HG03280 (cell line): ENCODE data around the gene RELL1.
A peak's percentile ranks its signal among the peaks of the same experiment; 100 is the strongest.

Source experiments
- ATAC-seq: cut with Tn5 transposase; IDR thresholded peaks from one replicate; pipeline ENCODE4 v1.9.1; 2021; ENCODE audit warnings: mild to moderate bottlenecking, moderate library complexity; ENCODE audit not compliant: unreplicated experiment

The RELL1 gene, protein sequence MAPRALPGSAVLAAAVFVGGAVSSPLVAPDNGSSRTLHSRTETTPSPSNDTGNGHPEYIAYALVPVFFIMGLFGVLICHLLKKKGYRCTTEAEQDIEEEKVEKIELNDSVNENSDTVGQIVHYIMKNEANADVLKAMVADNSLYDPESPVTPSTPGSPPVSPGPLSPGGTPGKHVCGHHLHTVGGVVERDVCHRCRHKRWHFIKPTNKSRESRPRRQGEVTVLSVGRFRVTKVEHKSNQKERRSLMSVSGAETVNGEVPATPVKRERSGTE

DNA sequence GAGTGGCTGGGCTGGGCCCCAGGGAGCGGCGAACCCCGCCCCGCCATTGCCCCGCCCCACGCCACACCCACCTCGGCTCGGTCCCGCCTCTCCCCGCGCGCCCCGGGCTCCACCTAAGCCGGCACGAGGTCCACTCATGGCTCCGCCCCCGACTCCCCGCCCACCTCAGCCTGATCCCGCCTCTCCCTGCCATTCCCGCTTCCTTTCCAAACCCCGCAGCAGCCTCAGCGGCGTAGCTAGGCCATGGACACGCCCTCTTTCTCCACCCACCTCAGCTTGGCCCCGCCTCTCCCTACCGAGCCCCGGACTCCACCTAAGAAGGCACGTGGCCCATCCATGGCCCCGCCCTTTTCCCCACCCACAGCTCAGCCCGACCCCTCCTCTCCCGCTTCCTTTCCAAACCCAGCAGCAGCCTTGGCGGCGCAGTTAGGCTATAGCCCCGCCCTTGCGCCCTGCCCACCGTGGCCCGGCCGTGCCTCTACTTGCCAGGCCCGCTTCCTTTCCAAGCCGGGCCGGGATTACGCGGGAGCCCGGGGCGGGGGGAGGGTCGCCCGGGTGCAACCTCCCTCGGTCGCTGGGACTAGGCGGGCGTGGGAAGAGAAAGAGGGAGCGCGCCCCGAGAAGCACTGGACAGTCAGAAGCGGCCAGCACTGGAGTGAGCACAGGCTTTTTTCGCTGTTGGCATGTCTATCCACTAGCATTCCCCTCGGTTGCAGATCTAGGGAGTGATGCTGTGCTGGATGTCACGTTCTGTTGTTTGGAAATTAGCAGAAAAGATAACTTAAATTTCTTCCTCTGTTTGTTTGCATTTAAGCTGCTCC is at the start of gene RELL1:
RELL1 (minus strand) TSS at position 4 of the 821 bp plus-strand sequence. CDS start 89 bp downstream, outside the sequence.
- ATAC-seq, result peak; percentile 84

DNA sequence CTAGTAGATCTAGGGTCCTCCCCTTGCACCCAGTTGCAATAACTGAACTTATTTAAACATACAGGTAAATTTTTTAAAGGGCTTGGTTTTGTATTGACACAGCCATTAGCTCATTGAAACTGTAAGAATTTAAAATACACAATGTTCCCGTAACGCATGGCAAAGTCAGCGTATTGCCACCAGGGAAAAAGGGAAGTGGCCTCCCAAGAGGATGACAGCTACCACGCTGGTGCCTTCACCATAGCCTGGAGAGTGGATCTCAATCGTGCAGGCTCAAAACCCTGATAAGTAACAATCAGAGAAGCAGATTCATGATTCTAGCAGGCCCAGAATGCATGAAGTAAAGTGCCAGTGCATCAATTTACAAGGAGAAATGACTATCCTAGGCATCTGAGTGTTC is 49.4 kb upstream of the RELL1 start:
- no peak for ATAC-seq

DNA sequence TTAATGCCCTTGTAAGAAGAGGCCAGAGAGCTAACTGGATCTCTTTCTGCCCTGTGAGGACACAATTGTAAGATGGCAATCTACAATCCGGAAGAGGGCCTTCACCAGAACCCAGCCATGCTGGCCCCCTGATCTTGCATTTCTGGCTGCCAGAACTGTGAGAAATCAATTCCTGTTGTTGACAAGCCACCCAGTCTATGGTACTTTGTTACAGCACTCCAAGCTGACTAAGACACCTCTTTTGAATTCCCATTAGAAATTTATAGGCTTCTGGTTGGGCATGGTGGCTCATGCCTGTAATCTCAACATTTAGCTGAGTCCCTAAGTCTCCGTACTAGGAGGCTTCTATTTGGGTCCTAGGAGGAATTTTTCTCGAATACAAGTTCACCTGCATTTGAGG is 48.8 kb upstream of the RELL1 start:
- no peak for ATAC-seq

DNA sequence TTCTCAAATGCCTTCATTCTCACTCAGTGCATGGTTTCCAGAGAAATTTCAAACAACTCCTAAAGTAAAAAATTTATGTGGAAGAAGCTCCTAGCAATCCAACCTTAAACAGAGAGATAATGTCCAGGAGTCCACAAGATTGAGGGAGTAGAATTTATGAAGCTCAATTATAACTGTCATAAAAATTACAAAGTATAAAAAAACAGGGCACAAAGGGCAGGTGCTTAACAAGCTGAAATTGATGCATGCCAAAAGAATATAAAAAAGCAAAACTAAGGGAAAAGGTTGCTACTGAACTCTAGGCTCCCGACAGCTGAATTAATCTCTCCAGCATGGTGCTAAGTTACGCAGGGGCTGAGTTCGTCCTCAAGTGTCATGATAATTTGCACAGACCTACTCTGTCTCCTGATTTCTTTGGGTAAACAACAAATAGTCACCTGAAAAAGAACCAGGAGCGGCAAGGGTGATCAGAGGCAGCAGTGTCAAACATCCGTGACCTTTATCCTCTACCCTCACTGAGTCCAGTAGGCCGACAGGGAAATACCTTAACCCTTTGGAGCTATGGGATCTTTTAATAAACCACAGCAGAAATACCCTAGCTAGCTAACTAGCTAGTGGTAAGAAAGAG is 47.2 kb upstream of the RELL1 start:
- no peak for ATAC-seq

DNA sequence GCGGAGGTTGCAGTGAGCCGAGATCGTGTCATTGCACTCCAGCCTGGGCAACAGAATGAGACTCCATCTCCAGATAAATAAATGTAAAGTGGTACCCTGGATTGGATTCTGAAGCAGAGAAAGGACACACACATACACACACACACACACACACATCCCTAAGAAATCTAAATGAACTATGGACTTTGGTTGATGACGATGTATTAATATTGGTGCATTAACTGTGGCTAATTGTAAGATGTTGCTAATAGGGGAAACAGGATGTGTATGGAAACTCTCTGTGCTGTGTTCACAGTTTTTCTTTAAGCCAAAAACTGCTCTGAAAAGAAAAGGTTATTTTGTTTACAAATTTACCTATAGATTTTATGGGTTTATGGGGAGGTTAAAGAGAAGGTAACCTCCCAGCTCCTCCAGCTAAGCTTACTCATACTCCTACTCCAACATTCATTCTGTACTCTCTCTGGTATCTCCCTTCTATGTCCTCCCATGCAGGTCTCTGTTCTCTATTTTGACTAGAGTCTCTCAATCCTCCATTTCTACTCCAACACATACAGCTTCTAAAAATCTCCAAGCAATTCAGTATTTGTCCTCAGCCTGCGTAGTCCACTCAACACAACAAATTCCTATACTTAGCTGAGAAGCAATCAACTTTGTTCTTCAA is 46.5 kb upstream of the RELL1 start:
- ATAC-seq, result no peak

DNA sequence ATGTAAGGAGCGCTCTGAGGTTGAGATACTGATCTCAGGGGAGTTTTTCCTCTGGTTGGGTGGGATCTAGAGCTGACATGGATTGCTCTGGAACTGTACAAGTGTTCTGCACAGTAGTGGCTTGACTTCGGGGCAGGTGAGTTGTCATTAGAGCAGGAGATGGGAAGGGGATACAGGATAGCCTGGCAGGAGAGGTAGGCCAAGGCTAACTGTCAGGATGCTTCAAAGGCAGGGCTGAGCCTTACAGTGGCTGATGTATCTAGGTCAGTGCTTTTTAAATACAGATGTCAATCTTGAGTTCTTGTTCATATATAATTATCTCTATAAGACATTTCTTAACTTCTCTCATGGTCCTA is 43.5 kb upstream of the RELL1 start:
- no peak for ATAC-seq

DNA sequence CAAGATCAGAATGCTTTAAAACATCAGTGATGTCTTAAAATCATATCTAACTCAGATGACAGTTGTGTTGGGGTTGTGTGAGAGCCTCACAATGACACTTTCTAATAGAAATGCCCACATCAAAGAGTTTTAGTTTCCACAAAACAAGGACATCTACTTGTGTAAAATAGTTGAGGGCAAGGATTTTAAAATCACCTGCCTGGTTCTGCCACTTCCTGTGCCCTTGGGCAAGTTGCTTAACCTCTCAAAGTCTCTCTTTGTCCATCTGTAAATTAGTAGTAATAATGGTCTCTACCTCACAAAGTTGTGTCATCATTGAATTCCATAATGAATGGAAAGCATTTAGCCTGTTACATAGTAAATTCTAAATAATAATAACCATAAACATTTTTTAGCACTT is 41.9 kb upstream of the RELL1 start:
- ATAC-seq, result no peak

DNA sequence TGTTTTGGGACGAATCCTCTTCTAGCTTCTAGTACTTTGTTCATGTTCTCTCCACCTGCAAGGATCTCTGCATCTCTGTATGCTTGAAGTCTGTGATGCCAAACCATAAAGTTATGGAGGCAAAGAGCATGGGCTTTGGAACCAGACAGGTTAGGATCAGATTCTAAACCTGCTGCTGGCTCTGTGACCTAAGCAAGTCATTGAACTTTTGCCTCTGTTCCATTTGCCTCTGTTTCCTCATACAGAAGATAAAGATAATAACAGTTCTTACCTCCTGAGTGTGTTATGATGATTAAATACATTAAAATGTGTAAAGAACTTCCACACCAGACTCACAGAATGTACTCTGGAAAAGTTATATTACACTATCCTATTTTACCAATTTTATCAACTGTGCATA is 41.5 kb upstream of the RELL1 start:
- no peak for ATAC-seq

DNA sequence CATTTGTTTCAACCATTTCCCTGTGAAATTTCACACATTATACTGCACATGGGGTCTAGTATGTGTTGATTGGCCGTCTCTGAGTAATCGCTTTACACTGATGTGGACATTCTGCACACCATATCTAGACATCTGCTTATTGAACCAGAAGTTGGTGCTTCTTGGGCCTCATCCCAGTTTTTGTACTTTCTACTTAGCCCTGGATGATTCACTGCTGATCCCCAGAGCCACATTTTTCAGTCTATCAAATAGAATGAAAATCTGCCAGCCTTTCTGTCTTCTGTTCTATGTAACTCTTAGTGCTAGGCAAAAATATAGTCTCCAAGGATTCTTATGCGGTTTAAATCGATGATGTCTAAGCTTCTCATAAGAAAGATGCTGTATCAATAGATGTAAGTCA is 40.5 kb upstream of the RELL1 start:
- ATAC-seq, result no peak

DNA sequence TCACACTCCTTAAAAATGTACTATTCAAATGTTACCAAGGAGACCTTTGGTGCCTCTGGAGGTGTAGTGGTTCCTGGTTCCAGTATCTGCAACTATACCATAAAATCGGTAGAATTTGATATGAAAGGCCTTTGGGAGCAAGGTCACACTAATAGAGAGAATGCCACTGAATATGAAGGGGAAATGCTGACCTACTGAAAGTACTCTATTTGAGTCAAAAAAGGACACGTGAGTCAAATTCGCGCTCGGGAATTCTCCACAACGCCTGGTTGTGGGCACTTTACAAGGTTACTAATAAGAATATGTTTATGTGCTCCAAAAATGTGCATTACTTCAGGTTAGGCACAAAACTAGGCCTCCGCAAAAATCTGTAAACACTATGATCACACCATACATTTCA is 39.5 kb upstream of the RELL1 start:
- ATAC-seq, result no peak

DNA sequence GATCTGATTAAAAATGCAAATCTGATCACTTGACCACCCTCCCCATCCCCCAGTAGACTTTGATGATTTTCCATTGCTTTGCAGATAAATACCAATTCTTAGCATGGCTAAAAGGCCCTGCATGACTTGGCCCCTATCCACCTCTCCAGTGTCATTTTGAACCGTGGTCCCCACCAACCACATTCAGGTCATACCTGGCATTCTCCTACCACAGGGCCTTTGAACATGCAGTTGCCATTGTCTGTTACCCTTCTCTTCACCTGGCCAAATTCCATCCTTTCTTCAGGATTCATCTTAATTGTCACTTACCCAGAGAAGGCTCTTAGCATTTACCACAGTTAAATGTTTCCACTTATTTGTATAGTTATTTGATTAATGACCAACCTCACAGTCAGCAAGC is 36.9 kb upstream of the RELL1 start:
- ATAC-seq, result no peak

DNA sequence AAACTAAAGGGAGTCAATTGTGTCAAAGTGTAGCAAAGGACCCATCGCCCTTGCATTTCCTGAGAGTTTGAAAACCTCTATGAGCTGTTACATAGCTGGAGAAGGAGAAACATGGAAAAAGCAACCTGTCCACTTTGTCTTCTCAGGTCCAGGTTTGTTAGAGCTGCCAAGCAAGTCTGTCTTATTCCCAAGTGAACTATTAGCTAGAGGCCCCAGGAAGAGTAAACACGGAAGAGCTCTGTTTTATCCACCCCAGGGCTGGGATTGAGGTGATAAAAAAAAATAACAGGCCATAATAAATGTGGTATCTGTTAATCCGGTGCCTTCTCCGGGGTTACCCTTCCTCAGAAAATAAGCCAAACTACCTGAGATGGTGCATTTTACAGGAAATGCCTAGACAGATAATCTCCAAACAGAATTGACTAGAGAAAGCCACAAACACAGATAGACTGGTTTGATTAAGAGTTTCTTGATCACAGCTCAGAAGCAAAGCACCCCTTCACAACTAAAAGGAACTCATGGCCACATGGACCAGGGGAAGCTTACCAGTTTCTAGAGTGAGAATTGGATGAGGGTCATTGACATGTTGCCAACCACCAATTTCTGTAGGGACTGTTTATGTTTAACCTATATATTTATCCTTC is 35.9 kb upstream of the RELL1 start:
- ATAC-seq, result no peak

DNA sequence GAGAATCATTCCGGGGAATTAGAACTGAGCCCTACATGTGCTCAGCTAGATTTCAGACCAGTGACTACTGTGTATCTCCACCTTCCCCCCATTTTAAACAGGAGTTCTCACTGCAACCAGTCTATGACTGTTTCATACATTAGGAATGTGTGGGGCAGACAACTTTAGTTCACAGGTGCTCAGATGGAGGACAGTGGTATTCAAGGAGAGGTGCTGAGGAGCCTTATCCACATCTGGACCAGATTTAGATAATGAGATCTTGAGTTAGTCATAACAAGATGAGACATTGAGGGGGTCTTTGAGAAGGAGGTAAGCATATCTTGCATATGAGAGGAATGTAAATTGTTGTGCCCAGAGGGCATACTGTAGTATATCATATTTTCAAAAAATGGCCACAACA is 32.8 kb upstream of the RELL1 start:
- ATAC-seq, result no peak

DNA sequence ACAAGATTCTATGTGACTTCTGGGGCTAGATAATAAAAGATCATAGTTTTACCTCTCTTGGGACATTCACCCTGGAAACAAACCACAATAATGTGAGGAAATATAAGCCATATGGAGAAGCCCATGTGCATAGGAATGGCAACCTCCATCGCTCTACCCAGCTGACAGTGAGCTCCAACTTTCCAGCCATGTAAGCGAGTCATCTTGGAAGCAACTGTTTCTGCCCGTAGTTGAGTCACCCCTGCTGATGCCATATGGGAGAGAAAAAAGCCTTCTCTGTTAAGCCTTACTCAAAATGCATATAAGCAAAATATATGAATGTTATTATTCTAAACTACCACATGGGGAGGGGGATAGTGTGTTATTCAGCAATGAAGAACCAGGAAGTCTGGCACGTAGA is 31.4 kb upstream of the RELL1 start:
- ATAC-seq, result no peak

DNA sequence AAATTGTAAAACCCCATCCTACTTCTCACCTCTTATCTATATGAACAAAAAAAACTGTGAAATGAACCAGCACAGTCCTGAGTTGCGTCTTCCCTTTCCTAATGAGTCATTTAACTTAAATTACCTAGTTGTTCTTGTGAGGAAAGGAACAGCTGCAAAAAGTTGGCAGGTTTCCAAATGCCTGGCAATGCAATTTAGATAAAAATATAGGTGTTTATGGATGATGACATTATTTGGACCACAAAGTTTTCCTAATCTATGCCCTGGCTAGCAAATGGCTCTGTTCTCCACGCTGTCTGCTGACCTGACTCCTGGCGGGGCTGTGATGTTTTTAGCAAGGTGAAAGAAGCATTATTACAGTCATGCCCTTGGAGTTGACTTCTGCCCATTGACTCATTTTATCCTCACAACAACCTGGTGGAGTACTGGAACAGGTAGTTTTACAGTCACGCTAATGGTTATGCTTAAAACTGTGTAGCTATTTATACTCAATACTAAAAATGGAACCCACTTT is 29.8 kb upstream of the RELL1 start:
- peak; percentile 67 for ATAC-seq

DNA sequence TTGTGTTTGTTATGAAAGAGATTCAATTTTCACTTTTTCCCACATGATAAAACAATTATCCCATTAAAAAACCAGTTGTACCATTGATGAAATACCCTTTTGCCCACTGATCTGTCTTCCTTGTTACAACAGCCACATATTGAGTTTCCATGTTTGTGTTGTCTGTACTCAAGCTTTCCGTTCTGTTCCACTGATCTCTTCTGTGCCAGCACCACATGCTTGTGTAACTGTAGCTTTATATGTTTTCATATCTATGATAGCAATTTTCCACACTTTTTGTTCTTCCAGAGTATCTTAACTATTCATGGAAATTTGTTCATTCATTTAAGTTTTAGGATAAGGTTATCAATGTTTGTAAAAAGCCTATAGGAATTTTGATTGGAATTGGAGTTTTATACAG is 24.3 kb upstream of the RELL1 start:
- ATAC-seq, result no peak

DNA sequence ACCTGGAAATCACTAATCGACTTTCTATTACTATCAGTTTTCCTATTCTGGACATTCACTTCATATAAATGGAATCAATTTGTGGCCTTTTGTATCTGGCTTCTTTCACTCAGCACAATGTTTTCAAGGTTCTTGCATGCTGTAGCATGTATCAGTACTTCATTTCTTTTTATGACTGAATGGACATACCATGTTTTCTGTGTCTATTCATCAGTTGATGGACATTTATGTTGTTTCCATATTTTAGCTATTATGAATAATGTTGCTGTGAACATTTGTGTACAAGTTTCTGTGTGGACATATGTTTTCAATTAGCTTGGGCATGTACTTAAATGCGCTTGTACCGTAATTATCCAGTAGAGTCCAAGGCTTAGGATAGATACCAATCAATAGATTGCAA is 19.9 kb upstream of the RELL1 start:
- ATAC-seq, result no peak

DNA sequence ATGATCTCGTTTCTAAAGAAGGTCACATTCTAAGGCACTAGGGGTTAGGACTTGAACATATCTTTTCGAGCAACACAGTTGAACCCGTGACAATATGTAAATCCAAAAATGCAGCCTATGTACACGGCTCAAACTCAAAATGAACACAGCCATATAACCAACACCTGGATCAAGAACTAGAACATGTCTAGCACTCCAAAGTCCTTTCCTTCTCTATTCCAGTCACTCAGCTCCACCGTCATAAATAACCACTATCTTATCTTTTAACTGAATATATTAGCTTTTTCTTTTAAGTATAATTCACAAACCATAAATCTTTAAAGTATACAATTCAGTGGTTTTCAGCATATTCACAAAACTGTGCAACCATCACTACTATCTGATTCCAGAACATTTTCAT is 19.4 kb upstream of the RELL1 start:
- ATAC-seq, result no peak

DNA sequence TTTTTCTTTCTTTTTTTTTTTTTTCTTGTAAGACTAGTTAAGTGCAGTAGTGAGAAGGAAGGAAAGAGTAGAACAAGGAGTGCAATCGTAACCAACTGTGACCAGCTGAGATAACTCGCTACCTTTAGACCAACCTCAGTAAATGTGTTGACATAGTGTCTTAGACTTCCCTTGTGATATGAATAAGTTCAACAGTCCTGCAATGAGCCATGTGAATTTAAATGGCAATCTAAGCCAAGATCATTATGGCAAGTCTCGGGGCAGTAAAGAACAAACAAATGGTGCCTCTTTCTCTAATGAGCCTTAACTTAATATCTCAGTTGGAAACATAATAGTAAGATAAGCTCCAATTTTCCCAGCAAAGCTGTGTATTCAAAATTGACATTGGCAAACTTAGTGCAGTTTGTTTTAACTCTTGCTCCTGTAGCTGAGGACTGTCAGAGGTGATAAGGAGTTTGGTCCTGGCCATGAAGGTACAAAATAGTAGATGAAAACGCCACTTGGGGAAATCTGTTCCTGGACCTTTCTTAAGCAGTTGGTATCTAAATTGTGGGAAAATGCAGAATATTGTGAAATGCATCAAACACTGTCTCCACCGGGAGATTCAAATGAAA is 13.8 kb upstream of the RELL1 start:
- no peak for ATAC-seq

DNA sequence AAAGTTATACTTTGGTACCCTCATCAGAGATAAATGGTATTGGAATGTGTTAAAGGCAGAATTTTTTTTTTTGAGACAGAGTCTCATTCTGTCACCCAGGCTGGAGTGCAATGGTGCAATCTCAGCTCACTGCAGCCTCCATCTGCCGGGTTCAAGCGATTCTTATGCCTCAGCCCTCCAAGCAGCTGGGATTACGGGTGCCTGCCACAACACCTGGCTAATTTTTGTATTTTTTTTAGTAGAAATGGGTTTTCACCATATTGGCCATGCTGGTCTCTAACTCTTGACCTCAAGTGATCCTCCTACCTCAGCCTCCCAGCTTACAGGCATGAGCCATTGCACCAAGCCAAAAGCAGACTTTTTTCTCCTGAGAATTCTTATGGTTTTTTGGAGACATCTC is 11.4 kb upstream of the RELL1 start:
- no peak for ATAC-seq
